Kidney (tissue), 14 donors: Measurements from ENCODE around the gene ZBTB47. TPM values are rescaled to one million over a fixed set of nuclear protein-coding genes. Genes with fewer than 3 reads are reported as not detected.
A peak's percentile ranks its signal among the peaks of the same experiment; 100 is the strongest.

ENCODE experiments used
- DNase-seq, 5 donors: peaks; one replicate each; pipeline ENCODE4 v3.0.0-alpha.2; 2013 to 2020
- FAIRE-seq: peaks from 2 replicates; lab custom pipeline; 2012; peaks lifted over from hg19 to GRCh38; lab: Jason Lieb, UNC
- H3K27ac ChIP-seq, 2 donors: one replicate each; pipeline ENCODE4 v1.7.0; 2013; ENCODE audit warnings: low read depth in 2 of 2, low read length in 2 of 2, inconsistent platforms in 1 of 2
- H3K27me3 ChIP-seq: one replicate; pipeline ENCODE4 v1.7.1; 2013; ENCODE audit warnings: low read length, inconsistent platforms; ENCODE audit not compliant: control insufficient read depth, insufficient read depth
- H3K36me3 ChIP-seq, 3 donors: one replicate each; pipeline versions ENCODE4 v1.7.0 to v1.7.1; 2013; ENCODE audit warnings: low read length in 3 of 3, control low read depth in 1 of 3, inconsistent platforms in 1 of 3; ENCODE audit not compliant: insufficient read depth in 3 of 3, control insufficient read depth in 2 of 3
- H3K4me1 ChIP-seq, 3 donors: one replicate each; pipeline versions ENCODE4 v1.7.0 to v1.7.1; 2013; ENCODE audit warnings: low read length in 3 of 3, inconsistent platforms in 1 of 3, low read depth in 1 of 3; ENCODE audit not compliant: control insufficient read depth in 2 of 3, insufficient read depth in 2 of 3
- H3K4me3 ChIP-seq, 3 donors: one replicate each; pipeline versions ENCODE4 v1.7.0 to v1.8.1; 2013; ENCODE audit warnings: low read length in 3 of 3, control low read depth in 1 of 3, inconsistent platforms in 1 of 3
- H3K9ac ChIP-seq, 3 donors: one replicate each; pipeline versions ENCODE4 v1.7.0 to v1.7.1; 2013; ENCODE audit warnings: low read length in 3 of 3, control low read depth in 1 of 3, inconsistent platforms in 1 of 3
- H3K9me3 ChIP-seq, 3 donors: one replicate each; pipeline versions ENCODE4 v1.7.0 to v1.7.1; 2013; ENCODE audit warnings: low read length in 3 of 3, control low read depth in 1 of 3, inconsistent platforms in 1 of 3; ENCODE audit not compliant: control insufficient read depth in 2 of 3, insufficient read depth in 1 of 3
- CTCF ChIP-seq: IDR thresholded peaks from 3 replicates; pipeline ENCODE4 v1.5.1; 2012; ENCODE audit warnings: mild to moderate bottlenecking, moderate library complexity, borderline replicate concordance; ENCODE audit not compliant: insufficient read depth; ENCODE audit errors: extremely low read depth
- intact Hi-C: fragments of 100-400 bp; cut with DNase I; formaldehyde crosslinking; loops from one replicate; pipeline ENCODE4 v1.11.1; 2022
- polyA plus RNA-seq: library from polyadenylated mRNA; stranded (reverse); fragments of 350-450 nt; fragmentation: Illumina TruSeq; extraction: RNeasy Lipid Tissue Mini Kit (QIAGEN cat#74804); gene quantifications from one replicate; pipeline ENCODE4 v1.2.3, GENCODE V29; 2014; ENCODE audit warnings: low read depth, low replicate concordance; ENCODE audit not compliant: insufficient read depth
- total RNA-seq: library from RNA; stranded (reverse); fragmentation: NEBNext Ultra II Directional; extraction: Animal tissue kit (Norgen Biotek cat#: 25700); gene quantifications from one replicate; pipeline ENCODE4 v1.2.1, GENCODE V29; 2021
- donor health status: control.
- donor health status: control.
- donor health status: control.
- donor health status: control.
- donor health status: control.
- donor health status: DM: yes; HTN: yes; CAD: no.
- donor health status: Normal renal cell carcinoma (clear cell type).

The ZBTB47 gene
- total and polyA plus RNA-seq, 2 donors from 2014 or later: 7.8 to 26.6 TPM

DNA sequence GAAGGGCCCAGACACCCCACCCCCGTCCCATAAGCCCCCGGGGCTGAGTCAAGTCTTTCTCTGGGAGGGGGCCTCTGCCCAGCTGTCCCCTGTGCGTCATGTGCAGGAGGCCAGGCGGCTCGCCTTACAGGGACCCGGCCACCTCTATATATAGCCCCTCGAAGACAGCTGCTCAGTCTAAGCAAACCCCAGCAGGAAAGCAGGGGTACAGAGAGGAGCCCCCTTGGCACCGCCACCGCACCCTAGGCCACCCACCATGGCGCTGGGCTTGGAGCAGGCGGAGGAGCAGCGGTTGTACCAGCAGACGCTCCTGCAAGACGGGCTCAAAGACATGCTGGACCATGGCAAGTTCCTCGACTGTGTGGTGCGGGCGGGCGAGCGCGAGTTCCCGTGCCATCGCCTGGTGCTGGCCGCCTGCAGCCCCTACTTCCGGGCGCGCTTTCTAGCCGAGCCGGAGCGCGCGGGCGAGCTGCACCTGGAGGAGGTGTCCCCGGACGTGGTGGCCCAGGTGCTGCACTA, 31.9 kb downstream of the ZBTB47 start, which contains the start of gene KLHL40:
TSS of gene KLHL40 (plus strand) at position 175 of the 519 bp plus-strand sequence. CDS start at position 257, 82 bp downstream.
- H3K9ac ChIP-seq: no peak within 1 kb of the TSS
- intact Hi-C loops: no loop called here
- peaks cover 0 to 4% (median 0%) of the 10 kb centered on the region in 3 donors for H3K4me1 ChIP-seq
- no peaks in the 10 kb centered on the region for H3K9me3 ChIP-seq
- no peak within 1 kb of the TSS for H3K27ac ChIP-seq
- no peak within 1 kb of the TSS for H3K4me3 ChIP-seq
- TF ChIP-seq CTCF: no peak
- peaks cover 8% of the 10 kb centered on the region for H3K27me3 ChIP-seq
- FAIRE-seq: no peak
- DNase-seq: peak in 2 of 5 donors; percentile 28 to 55
- no peaks in the 10 kb centered on the region for H3K36me3 ChIP-seq

DNA sequence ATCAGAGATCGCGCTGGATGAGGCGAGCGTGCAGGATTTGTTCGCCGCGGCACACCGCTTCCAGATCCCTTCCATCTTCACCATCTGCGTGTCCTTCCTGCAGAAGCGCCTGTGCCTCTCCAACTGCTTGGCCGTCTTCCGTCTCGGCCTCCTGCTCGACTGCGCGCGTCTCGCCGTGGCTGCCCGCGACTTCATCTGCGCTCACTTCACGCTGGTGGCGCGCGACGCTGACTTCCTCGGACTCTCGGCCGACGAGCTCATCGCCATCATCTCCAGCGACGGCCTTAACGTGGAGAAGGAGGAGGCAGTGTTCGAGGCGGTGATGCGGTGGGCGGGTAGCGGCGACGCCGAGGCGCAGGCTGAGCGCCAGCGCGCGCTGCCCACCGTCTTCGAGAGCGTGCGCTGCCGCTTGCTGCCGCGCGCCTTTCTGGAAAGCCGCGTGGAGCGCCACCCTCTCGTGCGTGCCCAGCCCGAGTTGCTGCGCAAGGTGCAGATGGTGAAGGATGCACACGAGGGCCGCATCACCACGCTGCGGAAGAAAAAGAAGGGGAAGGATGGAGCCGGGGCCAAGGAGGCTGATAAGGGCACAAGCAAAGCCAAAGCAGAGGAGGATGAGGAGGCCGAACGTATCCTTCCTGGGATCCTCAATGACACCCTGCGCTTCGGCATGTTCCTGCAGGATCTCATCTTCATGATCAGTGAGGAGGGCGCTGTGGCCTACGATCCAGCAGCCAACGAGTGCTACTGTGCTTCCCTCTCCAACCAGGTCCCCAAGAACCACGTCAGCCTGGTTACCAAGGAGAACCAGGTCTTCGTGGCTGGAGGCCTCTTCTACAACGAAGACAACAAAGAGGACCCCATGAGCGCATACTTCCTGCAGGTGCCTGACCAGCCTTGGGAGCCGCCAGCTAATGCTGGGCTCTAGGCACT, 32.7 kb downstream of the ZBTB47 start:
- Histone ChIP-seq H3K9me3 (no peaks in the 10 kb centered on the region), H3K27ac (no peak overlapping the region), H3K4me1 (peaks cover 0 to 4% (median 0%) of the 10 kb centered on the region in 3 donors), H3K36me3 (no peaks in the 10 kb centered on the region), H3K4me3 (no peak overlapping the region), H3K27me3 (peaks cover 8% of the 10 kb centered on the region), H3K9ac (no peak overlapping the region)
- intact Hi-C loops: no loop called here
- DNase-seq (peak in 3 of 5 donors; percentile 19 to 68 (median 21)), FAIRE-seq (no peak)
- TF ChIP-seq CTCF: no peak

- Histone ChIP-seq H3K9ac (no peak overlapping the region), H3K4me3 (no peak overlapping the region), H3K4me1 (peaks cover 0 to 4% (median 0%) of the 10 kb centered on the region in 3 donors), H3K36me3 (no peaks in the 10 kb centered on the region), H3K27me3 (peaks cover 8% of the 10 kb centered on the region), H3K9me3 (no peaks in the 10 kb centered on the region), H3K27ac (no peak overlapping the region)
- FAIRE-seq: no peak
- intact Hi-C loops: no loop called here
- no peak for TF ChIP-seq CTCF
- peak in 1 of 5 donors; percentile 14 for DNase-seq
These were observed 33.5 kb downstream of the ZBTB47 start for GRCh38 chr3:42686832-42687650.
